ENCODE data around the gene SIRT1. TPM values are rescaled to one million over a fixed set of nuclear protein-coding genes. Genes with fewer than 3 reads are reported as not detected.

SIRT1 gene
- total and polyA plus RNA-seq, 10 of the 15 experiments (the other 5 are each of a cell fraction or from before 2014, with no cell fraction given) = 3.6 to 14.2 (median 10.2) TPM

GRCh38 chr10:67921065-67921464 lies 36.6 kb downstream of the SIRT1 start (continued):
- TF ChIP-seq, protein P1, sequence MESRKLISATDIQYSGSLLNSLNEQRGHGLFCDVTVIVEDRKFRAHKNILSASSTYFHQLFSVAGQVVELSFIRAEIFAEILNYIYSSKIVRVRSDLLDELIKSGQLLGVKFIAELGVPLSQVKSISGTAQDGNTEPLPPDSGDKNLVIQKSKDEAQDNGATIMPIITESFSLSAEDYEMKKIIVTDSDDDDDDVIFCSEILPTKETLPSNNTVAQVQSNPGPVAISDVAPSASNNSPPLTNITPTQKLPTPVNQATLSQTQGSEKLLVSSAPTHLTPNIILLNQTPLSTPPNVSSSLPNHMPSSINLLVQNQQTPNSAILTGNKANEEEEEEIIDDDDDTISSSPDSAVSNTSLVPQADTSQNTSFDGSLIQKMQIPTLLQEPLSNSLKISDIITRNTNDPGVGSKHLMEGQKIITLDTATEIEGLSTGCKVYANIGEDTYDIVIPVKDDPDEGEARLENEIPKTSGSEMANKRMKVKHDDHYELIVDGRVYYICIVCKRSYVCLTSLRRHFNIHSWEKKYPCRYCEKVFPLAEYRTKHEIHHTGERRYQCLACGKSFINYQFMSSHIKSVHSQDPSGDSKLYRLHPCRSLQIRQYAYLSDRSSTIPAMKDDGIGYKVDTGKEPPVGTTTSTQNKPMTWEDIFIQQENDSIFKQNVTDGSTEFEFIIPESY (IDR thresholded peaks at IDR 0.05) = no peak
- TF ChIP-seq, protein P2, sequence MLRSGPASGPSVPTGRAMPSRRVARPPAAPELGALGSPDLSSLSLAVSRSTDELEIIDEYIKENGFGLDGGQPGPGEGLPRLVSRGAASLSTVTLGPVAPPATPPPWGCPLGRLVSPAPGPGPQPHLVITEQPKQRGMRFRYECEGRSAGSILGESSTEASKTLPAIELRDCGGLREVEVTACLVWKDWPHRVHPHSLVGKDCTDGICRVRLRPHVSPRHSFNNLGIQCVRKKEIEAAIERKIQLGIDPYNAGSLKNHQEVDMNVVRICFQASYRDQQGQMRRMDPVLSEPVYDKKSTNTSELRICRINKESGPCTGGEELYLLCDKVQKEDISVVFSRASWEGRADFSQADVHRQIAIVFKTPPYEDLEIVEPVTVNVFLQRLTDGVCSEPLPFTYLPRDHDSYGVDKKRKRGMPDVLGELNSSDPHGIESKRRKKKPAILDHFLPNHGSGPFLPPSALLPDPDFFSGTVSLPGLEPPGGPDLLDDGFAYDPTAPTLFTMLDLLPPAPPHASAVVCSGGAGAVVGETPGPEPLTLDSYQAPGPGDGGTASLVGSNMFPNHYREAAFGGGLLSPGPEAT (IDR thresholded peaks at IDR 0.05; ENCODE audit: low read depth) = no peak
- TF ChIP-seq STAT1 (conservative IDR thresholded peaks at IDR 0.05) = no peak
- no peak for TF ChIP-seq STAT3 (IDR thresholded peaks at IDR 0.05; ENCODE audit: low read depth, low read length)
- TF ChIP-seq, protein P3, sequence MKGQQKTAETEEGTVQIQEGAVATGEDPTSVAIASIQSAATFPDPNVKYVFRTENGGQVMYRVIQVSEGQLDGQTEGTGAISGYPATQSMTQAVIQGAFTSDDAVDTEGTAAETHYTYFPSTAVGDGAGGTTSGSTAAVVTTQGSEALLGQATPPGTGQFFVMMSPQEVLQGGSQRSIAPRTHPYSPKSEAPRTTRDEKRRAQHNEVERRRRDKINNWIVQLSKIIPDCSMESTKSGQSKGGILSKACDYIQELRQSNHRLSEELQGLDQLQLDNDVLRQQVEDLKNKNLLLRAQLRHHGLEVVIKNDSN (IDR thresholded peaks at IDR 0.05; ENCODE audit: borderline replicate concordance, extremely low read length, insufficient read depth, low read depth, low read length) = no peak
- TF ChIP-seq HDGF (IDR thresholded peaks at IDR 0.05) = no peak
- no peak for TF ChIP-seq ZNF24 (IDR thresholded peaks at IDR 0.05)
- TF ChIP-seq ASH2L (IDR thresholded peaks at IDR 0.05; ENCODE audit: borderline replicate concordance, low read depth) = no peak
- no peak for TF ChIP-seq MTA3 (IDR thresholded peaks at IDR 0.05; ENCODE audit: borderline replicate concordance, low read length)

- TF ChIP-seq, protein P4, sequence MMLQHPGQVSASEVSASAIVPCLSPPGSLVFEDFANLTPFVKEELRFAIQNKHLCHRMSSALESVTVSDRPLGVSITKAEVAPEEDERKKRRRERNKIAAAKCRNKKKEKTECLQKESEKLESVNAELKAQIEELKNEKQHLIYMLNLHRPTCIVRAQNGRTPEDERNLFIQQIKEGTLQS (IDR thresholded peaks at IDR 0.05; ENCODE audit: borderline replicate concordance, extremely low read depth, low read depth, low read length) = no peak
- TF ChIP-seq STAT1 (conservative IDR thresholded peaks at IDR 0.05) (no peak), YBX1 (IDR thresholded peaks at IDR 0.05) (no peak)
- ChIA-PET RAD21 (ENCODE audit: unreplicated experiment) (no interaction called here), POLR2A (no interaction called here), SMC1A (ENCODE audit: uncharacterized antibody, unreplicated experiment) (interaction anchor here (0.6 kb wide), 1 partner anchor 1239 kb away, joined by 3 read pairs; no protein-coding TSS in a partner anchor), CTCF (no interaction called here)
- no peaks in the 10 kb centered on the region for H3K79me2 ChIP-seq (ENCODE audit: control insufficient read depth, insufficient read depth, low read length)
- in situ Hi-C loops (cut with MboI) (no loop called here), intact Hi-C loops (cut with micrococcal nuclease; ENCODE audit: unreplicated experiment) (no loop called here)
- H3K27me3 ChIP-seq (replicated peaks in 1 of 2; ENCODE audit: control insufficient read depth in 2 of 2, insufficient read depth in 2 of 2, low read length in 1 of 2) = no peaks in the 10 kb centered on the region
- no peaks in the 10 kb centered on the region for H4K20me1 ChIP-seq (ENCODE audit: control insufficient read depth, insufficient read depth)
- H3K27ac ChIP-seq (ENCODE audit: control insufficient read depth, insufficient read depth) = no peak overlapping the region
- no peak overlapping the region for H3K9ac ChIP-seq (ENCODE audit: control insufficient read depth, insufficient read depth, low read length)
- H3K36me3 ChIP-seq (ENCODE audit: control insufficient read depth in 2 of 2, insufficient read depth in 2 of 2, low read length in 1 of 2) = peaks cover 1 to 7% of the 10 kb centered on the region in 2 experiments; a peak in 3 of 4 replicates
- BruUV-seq (replicated peaks) = no TSS peak
- 90% methylated on average over 5 of the region's 5 CpGs for WGBS (ENCODE audit: insufficient coverage, insufficient replicate concordance, low lambda C conversion rate, missing lambda C conversion rate)
- no peak overlapping the region for H3K4me2 ChIP-seq (ENCODE audit: control insufficient read depth, insufficient read depth)
- no peak for DNase-seq (ENCODE audit: low read depth, low spot score)
- no peaks in the 10 kb centered on the region for H3K9me3 ChIP-seq (replicated peaks; ENCODE audit: control insufficient read depth, insufficient read depth, low read length)
- no peak for ATAC-seq
- H2AFZ ChIP-seq (ENCODE audit: control insufficient read depth, low read depth, low read length) = no peak overlapping the region
- no peaks in the 10 kb centered on the region for H3K4me1 ChIP-seq (ENCODE audit: control insufficient read depth, insufficient read depth, low read length)
- no peak overlapping the region for H3K4me3 ChIP-seq
- FAIRE-seq = no peak
These were observed 39.1 kb downstream of the SIRT1 start for GRCh38 chr10:67923551-67923950.
